Neural cell (in vitro differentiated cells): ENCODE results near the gene FAM53A.

ENCODE experiments used
- MXI1 ChIP-seq: fragments of 450-650 bp; conservative IDR thresholded peaks from 2 replicates; pipeline ENCODE4 v1.6.1; 2014; ENCODE audit warnings: antibody characterized with exemption, mild to moderate bottlenecking; ENCODE audit not compliant: poor library complexity, severe bottlenecking
- TF ChIP-seq, protein P1 (sequence below): fragments of 450-650 bp; IDR thresholded peaks from 2 replicates; pipeline ENCODE4 v1.5.1; 2014; ENCODE audit warnings: antibody characterized with exemption, mild to moderate bottlenecking, moderate library complexity; ENCODE audit not compliant: poor library complexity, severe bottlenecking

DNA sequence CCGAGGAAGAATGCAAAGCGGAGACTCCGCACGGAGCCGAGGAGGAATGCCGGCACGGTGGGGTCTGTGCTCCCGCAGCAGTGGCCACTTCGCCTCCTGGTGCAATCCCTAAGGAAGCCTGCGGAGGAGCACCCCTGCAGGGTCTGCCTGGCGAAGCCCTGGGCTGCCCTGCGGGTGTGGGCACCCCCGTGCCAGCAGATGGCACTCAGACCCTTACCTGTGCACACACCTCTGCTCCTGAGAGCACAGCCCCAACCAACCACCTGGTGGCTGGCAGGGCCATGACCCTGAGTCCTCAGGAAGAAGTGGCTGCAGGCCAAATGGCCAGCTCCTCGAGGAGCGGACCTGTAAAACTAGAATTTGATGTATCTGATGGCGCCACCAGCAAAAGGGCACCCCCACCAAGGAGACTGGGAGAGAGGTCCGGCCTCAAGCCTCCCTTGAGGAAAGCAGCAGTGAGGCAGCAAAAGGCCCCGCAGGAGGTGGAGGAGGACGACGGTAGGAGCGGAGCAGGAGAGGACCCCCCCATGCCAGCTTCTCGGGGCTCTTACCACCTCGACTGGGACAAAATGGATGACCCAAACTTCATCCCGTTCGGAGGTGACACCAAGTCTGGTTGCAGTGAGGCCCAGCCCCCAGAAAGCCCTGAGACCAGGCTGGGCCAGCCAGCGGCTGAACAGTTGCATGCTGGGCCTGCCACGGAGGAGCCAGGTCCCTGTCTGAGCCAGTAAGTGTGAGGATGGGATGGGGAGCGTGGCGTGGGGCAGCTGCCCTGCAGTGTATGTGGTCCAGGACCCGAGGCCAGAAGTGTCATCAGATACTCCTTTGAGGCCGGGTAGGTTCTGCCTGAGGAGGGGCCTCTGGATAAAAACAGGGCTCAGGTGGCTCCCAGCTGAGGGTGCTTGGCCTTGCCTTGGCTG lies 44.2 kb upstream of the FAM53A start:
- TF ChIP-seq, protein P1, sequence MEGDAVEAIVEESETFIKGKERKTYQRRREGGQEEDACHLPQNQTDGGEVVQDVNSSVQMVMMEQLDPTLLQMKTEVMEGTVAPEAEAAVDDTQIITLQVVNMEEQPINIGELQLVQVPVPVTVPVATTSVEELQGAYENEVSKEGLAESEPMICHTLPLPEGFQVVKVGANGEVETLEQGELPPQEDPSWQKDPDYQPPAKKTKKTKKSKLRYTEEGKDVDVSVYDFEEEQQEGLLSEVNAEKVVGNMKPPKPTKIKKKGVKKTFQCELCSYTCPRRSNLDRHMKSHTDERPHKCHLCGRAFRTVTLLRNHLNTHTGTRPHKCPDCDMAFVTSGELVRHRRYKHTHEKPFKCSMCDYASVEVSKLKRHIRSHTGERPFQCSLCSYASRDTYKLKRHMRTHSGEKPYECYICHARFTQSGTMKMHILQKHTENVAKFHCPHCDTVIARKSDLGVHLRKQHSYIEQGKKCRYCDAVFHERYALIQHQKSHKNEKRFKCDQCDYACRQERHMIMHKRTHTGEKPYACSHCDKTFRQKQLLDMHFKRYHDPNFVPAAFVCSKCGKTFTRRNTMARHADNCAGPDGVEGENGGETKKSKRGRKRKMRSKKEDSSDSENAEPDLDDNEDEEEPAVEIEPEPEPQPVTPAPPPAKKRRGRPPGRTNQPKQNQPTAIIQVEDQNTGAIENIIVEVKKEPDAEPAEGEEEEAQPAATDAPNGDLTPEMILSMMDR = no peak
- no peak for TF ChIP-seq MXI1
